ENCODE measurements around the gene NCKAP5.

GRCh38 chr2:133235968-133236367 is 332.3 kb downstream of the NCKAP5 start:
- TF ChIP-seq CTCF (IDR thresholded peaks at IDR 0.05; ENCODE audit: low read depth, low read length) (no peak), POLR2A (IDR thresholded peaks at IDR 0.05; ENCODE audit: extremely low read depth, insufficient read length) (no peak), MAX (IDR thresholded peaks at IDR 0.05; ENCODE audit: low read depth, low read length) (no peak), MYC (IDR thresholded peaks at IDR 0.05; ENCODE audit: low read depth, low read length) (no peak)

All from NB4 (cell line).